Bronchial epithelial cell (primary cell): ENCODE measurements around the gene DNAJA2. TPM values are rescaled to one million over a fixed set of nuclear protein-coding genes. Genes with fewer than 3 reads are reported as not detected.
"Not testable (repeated sequence)": the region's sequence is repeated elsewhere in the genome, so short reads cannot be mapped to it uniquely, and the experiment has no call there.

ENCODE experiments used
- DNase-seq: peaks from one replicate; pipeline ENCODE4 v3.0.0-alpha.2; 2010; ENCODE audit warnings: low read depth
- FAIRE-seq: peaks from 2 replicates; lab custom pipeline; 2011; peaks lifted over from hg19 to GRCh38; lab: Jason Lieb, UNC
- H3K27me3 ChIP-seq: 2 replicates; pipeline ENCODE4 v1.5.1; 2011; ENCODE audit warnings: low read length; ENCODE audit not compliant: control insufficient read depth, insufficient read depth
- H3K36me3 ChIP-seq: 2 replicates; pipeline ENCODE4 v1.5.1; 2011; ENCODE audit warnings: low read length; ENCODE audit not compliant: control insufficient read depth, insufficient read depth
- H3K4me3 ChIP-seq: 2 replicates; pipeline ENCODE4 v1.5.1; 2011; ENCODE audit warnings: mild to moderate bottlenecking, low read depth, low read length, control low read depth
- CTCF ChIP-seq: IDR thresholded peaks from 2 replicates; pipeline ENCODE4 v1.5.1; 2011; ENCODE audit warnings: mild to moderate bottlenecking, moderate library complexity, low read length, control low read depth, inconsistent platforms; ENCODE audit not compliant: insufficient read depth, severe bottlenecking
- total RNA-seq: library from RNA; depleted of rRNA; stranded (reverse); fragments of >200 nt; gene quantifications from 2 replicates; pipeline ENCODE4 v1.2.1, GENCODE V29; 2014

Gene DNAJA2
- total RNA-seq, 1 donor from 2014 or later = 112 TPM

DNA sequence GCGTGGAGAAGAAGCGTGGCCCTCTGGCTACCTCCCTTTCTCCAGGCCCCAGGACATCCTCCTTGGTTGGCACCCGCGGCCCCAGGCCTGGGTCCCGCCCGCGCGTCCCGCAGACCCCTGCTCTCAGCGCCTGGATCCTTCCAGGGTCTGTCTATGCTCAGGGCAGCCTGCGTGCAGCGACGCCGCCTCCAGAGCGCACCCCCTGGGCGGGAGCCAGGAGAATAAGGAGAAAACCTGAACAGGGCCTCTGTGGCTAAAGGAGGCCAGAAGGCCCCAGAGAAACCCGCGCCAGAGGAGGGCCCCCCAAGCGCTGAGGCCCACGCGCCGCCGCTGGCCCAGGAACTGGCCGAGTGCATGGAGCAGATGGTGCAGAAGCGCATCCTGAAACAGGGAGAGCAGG lies 40.4 kb upstream of the DNAJA2 start:
- no peak for FAIRE-seq

GRCh38 chr16:47013172-47013571 lies 39.7 kb upstream of the DNAJA2 start:
- Histone ChIP-seq H3K27me3 (no peaks in the 10 kb centered on the region), H3K4me3 (no peak overlapping the region), H3K36me3 (no peaks in the 10 kb centered on the region)
- DNase-seq = no peak
- TF ChIP-seq CTCF = no peak
- FAIRE-seq = no peak

More for the DNA sequence above, 40.4 kb upstream of the DNAJA2 start:
- Histone ChIP-seq H3K36me3 (no peaks in the 10 kb centered on the region), H3K27me3 (no peaks in the 10 kb centered on the region), H3K4me3 (no peak overlapping the region)
- no peak for TF ChIP-seq CTCF
- no peak for DNase-seq

- not testable (repeated sequence) for DNase-seq, H3K4me3 ChIP-seq, H3K36me3 ChIP-seq, H3K27me3 ChIP-seq, FAIRE-seq
Observed at GRCh38 chr16:47010812-47011211, 37.3 kb upstream of the DNAJA2 start.

DNA sequence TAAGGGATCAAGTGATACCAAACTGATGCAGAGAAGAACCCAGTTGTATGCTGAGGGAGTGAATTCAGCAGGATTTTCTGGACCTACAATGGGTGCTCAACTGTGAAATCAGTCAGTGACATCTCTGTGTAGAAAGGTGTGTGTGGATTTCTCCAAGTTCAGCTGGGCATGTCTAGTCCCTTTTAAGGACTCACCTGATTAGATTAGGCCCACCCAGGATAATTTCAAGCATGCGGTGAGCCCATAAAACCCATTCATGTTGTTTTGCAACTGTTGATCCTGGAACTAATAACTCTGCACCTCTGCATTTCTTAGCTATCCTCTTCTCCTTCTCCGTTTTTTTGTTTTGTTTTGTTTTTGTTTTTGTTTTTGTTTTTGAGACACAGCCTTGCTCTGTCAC lies 35.1 kb upstream of the DNAJA2 start:
- no peaks in the 10 kb centered on the region for H3K27me3 ChIP-seq
- H3K4me3 ChIP-seq = no peak overlapping the region
- no peak for FAIRE-seq
- no peaks in the 10 kb centered on the region for H3K36me3 ChIP-seq
- DNase-seq = no peak
- no peak for TF ChIP-seq CTCF

DNA sequence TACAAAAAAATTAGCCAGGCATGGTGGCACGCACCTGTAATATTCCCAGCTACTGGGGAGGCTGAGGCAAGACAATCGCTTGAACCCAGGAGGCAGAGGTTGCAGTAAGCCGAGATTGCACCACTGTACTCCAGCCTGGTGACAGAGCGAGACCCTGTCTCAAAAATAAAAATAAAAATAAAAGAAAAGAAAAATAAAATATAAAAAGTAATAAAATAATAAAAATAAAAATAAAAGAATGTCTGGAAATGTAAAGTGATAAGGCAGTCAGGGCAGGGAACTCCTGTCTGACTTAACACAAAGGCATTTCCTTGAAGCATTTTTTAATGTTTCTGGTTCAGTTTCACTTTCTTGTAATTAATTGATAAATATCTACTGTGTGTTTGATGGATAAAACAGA lies 34.7 kb upstream of the DNAJA2 start:
- H3K36me3 ChIP-seq = no peaks in the 10 kb centered on the region
- H3K27me3 ChIP-seq = no peaks in the 10 kb centered on the region
- no peak for TF ChIP-seq CTCF
- H3K4me3 ChIP-seq = no peak overlapping the region
- no peak for FAIRE-seq
- DNase-seq = peak; percentile 9

- H3K4me3 ChIP-seq = no peak overlapping the region
- no peak for TF ChIP-seq CTCF
- no peaks in the 10 kb centered on the region for H3K27me3 ChIP-seq
- no peaks in the 10 kb centered on the region for H3K36me3 ChIP-seq
- DNase-seq (no peak), FAIRE-seq (no peak)
Observed at GRCh38 chr16:47004652-47005051, 31.2 kb upstream of the DNAJA2 start.

DNA sequence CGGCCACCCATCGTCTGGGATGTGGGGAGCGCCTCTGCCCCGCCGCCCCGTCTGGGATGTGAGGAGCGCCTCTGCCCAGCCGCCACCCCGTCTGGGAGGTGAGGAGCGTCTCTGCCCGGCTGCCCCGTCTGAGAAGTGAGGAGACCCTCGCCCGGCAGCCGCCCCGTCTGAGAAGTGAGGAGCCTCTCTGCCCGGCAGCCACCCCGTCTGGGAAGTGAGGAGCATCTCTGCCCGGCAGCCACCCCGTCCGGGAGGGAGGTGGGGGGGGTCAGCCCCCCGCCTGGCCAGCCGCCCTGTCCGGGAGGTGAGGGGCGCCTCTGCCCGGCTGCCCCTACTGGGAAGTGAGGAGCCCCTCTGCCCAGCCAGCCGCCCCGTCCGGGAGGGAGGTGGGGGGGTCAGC lies 26.6 kb upstream of the DNAJA2 start:
- not testable (repeated sequence) for H3K4me3 ChIP-seq, FAIRE-seq, H3K27me3 ChIP-seq, H3K36me3 ChIP-seq, DNase-seq
